Measurements from ENCODE around the gene CDC5L. TPM values are rescaled to one million over a fixed set of nuclear protein-coding genes. Genes with fewer than 3 reads are reported as not detected.

The CDC5L gene
- total RNA-seq, 1 donor: 22.8 TPM

DNA sequence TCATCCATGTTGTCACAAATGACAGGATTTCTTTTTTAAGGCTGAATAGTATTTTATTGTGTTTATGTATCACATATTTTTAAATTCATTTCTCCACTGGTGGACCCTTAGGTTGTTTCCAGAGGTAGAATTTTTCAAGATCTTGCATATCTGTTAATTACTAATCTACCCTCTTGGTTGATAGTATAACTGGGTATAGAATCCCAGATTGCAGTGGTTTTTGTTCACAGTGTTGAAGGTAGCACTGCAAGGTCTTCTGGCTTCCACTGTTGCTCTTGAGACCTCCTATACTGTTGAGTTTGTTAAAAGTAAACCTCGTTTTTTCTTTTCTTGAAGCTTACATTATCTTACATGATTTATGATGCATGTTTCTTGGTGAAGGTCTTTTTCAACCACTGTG lies 22.9 kb downstream of the CDC5L start:
- H3K4me2 ChIP-seq (ENCODE audit: insufficient read depth, low read length): no peak overlapping the region
- H3K9me3 ChIP-seq (ENCODE audit: low read depth, low read length): no peaks in the 10 kb centered on the region
- H3K36me3 ChIP-seq (ENCODE audit: insufficient read depth, low read length): peaks cover 60% of the 10 kb centered on the region
- no peaks in the 10 kb centered on the region for H3K27me3 ChIP-seq (ENCODE audit: insufficient read depth, low read length)
- no peaks in the 10 kb centered on the region for H3K4me1 ChIP-seq (ENCODE audit: insufficient read depth, low read length)
- H2AFZ ChIP-seq (ENCODE audit: low read length): no peak overlapping the region
- H3K27ac ChIP-seq (ENCODE audit: low read depth, low read length): no peak overlapping the region
- TF ChIP-seq, protein P1, sequence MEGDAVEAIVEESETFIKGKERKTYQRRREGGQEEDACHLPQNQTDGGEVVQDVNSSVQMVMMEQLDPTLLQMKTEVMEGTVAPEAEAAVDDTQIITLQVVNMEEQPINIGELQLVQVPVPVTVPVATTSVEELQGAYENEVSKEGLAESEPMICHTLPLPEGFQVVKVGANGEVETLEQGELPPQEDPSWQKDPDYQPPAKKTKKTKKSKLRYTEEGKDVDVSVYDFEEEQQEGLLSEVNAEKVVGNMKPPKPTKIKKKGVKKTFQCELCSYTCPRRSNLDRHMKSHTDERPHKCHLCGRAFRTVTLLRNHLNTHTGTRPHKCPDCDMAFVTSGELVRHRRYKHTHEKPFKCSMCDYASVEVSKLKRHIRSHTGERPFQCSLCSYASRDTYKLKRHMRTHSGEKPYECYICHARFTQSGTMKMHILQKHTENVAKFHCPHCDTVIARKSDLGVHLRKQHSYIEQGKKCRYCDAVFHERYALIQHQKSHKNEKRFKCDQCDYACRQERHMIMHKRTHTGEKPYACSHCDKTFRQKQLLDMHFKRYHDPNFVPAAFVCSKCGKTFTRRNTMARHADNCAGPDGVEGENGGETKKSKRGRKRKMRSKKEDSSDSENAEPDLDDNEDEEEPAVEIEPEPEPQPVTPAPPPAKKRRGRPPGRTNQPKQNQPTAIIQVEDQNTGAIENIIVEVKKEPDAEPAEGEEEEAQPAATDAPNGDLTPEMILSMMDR (IDR thresholded peaks at IDR 0.05; ENCODE audit: extremely low read depth, low read depth, low read length): no peak
- no peak overlapping the region for H3K4me3 ChIP-seq (ENCODE audit: insufficient read depth, low read length)
- peaks cover 42% of the 10 kb centered on the region for H3K79me2 ChIP-seq (ENCODE audit: insufficient read depth, low read length)
- DNase-seq (ENCODE audit: insufficient read length, low spot score, missing footprints): no peak
- peaks cover under 1% of the 10 kb centered on the region for H4K20me1 ChIP-seq (ENCODE audit: insufficient read depth, low read length)

DNA sequence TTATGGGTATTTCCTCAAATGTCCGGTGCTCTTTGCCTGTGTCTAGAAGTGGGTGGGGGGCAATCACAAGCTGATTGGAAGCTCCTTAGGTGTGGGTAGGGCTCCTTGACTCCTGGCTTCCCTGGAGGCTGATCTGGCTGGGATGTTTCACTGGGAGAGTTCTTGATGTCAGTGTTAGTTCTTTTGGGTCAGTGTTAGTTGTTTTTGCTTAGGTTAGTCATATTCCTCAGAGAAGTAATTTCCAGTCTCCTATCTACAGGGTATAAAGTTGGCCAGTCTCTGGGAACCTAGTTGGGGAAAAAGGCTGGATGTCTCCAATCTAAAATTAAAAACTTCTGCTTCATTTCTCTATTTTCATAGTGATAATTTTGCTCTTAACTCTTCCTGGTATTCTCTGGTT lies 23.6 kb downstream of the CDC5L start:
- Histone ChIP-seq H3K27ac (ENCODE audit: low read depth, low read length) (peak overlapping the region; percentile 6), H3K4me1 (ENCODE audit: insufficient read depth, low read length) (peaks cover 4% of the 10 kb centered on the region), H3K9me3 (ENCODE audit: low read depth, low read length) (no peaks in the 10 kb centered on the region), H4K20me1 (ENCODE audit: insufficient read depth, low read length) (peaks cover 8% of the 10 kb centered on the region), H3K36me3 (ENCODE audit: insufficient read depth, low read length) (peaks cover 56% of the 10 kb centered on the region), H3K27me3 (ENCODE audit: insufficient read depth, low read length) (no peaks in the 10 kb centered on the region), H3K4me3 (ENCODE audit: insufficient read depth, low read length) (no peak overlapping the region), H3K79me2 (ENCODE audit: insufficient read depth, low read length) (peaks cover 48% of the 10 kb centered on the region), H2AFZ (ENCODE audit: low read length) (no peak overlapping the region), H3K4me2 (ENCODE audit: insufficient read depth, low read length) (no peak overlapping the region)
- TF ChIP-seq, protein P1 (IDR thresholded peaks at IDR 0.05; ENCODE audit: extremely low read depth, low read depth, low read length): no peak
- peak; percentile 56 for DNase-seq (ENCODE audit: insufficient read length, low spot score, missing footprints)

DNA sequence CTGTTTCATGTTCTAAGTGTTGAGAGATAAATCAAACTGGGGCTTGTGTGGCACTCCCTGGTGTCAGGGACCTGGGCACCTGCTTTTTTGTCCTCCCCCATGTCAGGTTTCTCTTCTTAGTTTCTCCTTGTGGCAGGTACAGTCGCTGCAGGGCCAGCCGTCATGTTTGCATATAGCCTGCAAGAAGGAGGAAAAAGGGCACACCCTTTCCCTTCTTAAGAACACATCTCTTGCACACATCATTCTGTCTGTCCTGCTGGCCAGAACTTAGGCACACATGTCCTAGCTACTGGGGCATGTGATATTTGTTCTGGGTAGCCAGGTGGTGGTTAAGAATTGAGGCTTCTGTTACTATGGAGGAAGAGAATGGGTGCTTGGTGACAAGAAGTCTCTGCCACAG lies 27.9 kb downstream of the CDC5L start:
- H3K79me2 ChIP-seq (ENCODE audit: insufficient read depth, low read length): peaks cover 65% of the 10 kb centered on the region
- H3K27ac ChIP-seq (ENCODE audit: low read depth, low read length): no peak overlapping the region
- TF ChIP-seq, protein P1 (IDR thresholded peaks at IDR 0.05; ENCODE audit: extremely low read depth, low read depth, low read length): no peak

DNA sequence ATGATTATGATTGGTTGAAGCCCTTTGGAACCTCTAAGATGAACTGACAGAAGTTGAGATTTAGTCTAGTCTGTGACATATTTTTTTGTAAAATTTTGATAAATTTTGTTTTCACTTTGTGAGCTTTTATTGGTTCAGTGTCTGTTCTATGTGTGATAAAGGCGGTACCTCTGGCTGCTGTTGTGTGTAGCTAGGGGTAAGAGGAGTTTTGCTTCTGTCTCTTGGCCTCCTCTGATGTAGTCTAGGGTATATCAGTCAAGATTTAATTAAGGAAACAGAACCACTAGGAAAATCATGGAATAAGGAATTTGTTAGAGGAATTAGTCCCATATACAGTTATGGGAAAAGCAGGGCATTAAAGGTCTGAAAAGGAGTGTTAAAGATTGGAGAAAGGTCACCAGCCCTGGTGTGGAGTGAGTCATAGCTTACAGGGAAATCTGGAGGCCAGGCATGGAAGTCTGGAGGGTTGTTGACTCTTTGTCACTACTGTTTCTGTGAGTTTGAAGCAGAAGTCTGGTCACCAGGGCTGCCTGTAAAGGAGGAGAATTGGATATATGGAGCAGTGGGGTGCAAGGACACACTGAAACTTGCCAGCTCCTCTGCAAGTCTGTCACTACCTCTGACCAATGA lies 28.5 kb downstream of the CDC5L start:
- Histone ChIP-seq H3K9me3 (ENCODE audit: low read depth, low read length) (no peaks in the 10 kb centered on the region), H3K27me3 (ENCODE audit: insufficient read depth, low read length) (no peaks in the 10 kb centered on the region), H2AFZ (ENCODE audit: low read length) (no peak overlapping the region), H3K36me3 (ENCODE audit: insufficient read depth, low read length) (peaks cover 52% of the 10 kb centered on the region), H4K20me1 (ENCODE audit: insufficient read depth, low read length) (peaks cover 23% of the 10 kb centered on the region), H3K27ac (ENCODE audit: low read depth, low read length) (peak overlapping the region; percentile 54), H3K4me1 (ENCODE audit: insufficient read depth, low read length) (peaks cover 9% of the 10 kb centered on the region), H3K4me3 (ENCODE audit: insufficient read depth, low read length) (no peak overlapping the region), H3K4me2 (ENCODE audit: insufficient read depth, low read length) (peak overlapping the region; percentile 27), H3K79me2 (ENCODE audit: insufficient read depth, low read length) (peaks cover 69% of the 10 kb centered on the region)
- DNase-seq (ENCODE audit: insufficient read length, low spot score, missing footprints): peak; percentile 75
- TF ChIP-seq, protein P1 (IDR thresholded peaks at IDR 0.05; ENCODE audit: extremely low read depth, low read depth, low read length): no peak

More for the DNA sequence above, 27.9 kb downstream of the CDC5L start:
- Histone ChIP-seq H3K36me3 (ENCODE audit: insufficient read depth, low read length) (peaks cover 47% of the 10 kb centered on the region), H2AFZ (ENCODE audit: low read length) (no peak overlapping the region), H3K4me2 (ENCODE audit: insufficient read depth, low read length) (no peak overlapping the region), H3K27me3 (ENCODE audit: insufficient read depth, low read length) (no peaks in the 10 kb centered on the region), H3K4me3 (ENCODE audit: insufficient read depth, low read length) (no peak overlapping the region), H3K4me1 (ENCODE audit: insufficient read depth, low read length) (peaks cover 9% of the 10 kb centered on the region), H3K9me3 (ENCODE audit: low read depth, low read length) (no peaks in the 10 kb centered on the region), H4K20me1 (ENCODE audit: insufficient read depth, low read length) (peaks cover 23% of the 10 kb centered on the region)
- no peak for DNase-seq (ENCODE audit: insufficient read length, low spot score, missing footprints)
